M059J (cell line): ENCODE data around the gene ZNF148. TPM values are rescaled to one million over a fixed set of nuclear protein-coding genes. Genes with fewer than 3 reads are reported as not detected.

Experiments
- DNase-seq: peaks from one replicate; pipeline ENCODE4 v3.0.0-alpha.2; 2012; ENCODE audit warnings: low read depth
- total RNA-seq: library from RNA; depleted of rRNA; stranded (reverse); fragments of >200 nt; shearing (Covaris generic); gene quantifications from 2 replicates; pipeline ENCODE4 v1.2.3, GENCODE V29; 2014

ZNF148 gene
- total RNA-seq, 1 experiment from 2014 or later: 36.8 TPM

DNA sequence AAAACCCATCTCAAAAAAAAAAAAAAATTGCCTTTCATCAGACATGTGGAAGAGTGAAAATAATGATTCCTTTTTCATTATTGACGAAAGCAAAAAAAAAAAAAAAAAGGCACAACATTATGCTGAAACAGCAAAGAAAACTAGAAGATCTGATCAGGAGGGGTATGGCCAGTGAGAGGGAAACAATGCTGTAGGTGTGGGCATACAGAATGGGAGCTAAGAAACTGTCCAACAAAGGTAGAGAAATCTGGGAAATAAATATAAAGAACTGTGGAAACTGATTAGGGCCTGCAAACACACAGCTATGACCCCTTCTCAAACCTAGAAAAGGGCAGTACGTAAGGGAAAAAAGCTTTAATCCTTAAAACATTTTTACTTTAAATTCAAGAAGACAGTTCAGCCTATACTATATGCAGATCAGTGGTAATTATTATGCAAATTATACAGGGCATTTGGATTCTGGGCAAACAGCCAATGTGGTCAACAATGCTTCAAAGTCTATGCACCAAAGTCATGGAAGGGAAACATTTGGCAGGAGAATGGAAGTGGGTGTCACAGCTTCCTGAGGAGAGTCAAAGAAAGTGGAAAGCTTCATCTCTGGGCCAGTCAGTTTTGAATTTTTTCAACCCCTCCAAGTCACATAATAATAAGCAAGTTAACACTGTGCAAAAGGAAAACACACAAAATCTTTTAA, 94.3 kb downstream of the ZNF148 start:
- DNase-seq: peak; percentile 96

GRCh38 chr3:125278155-125278554, 97.0 kb downstream of the ZNF148 start:
- DNase-seq: no peak

DNA sequence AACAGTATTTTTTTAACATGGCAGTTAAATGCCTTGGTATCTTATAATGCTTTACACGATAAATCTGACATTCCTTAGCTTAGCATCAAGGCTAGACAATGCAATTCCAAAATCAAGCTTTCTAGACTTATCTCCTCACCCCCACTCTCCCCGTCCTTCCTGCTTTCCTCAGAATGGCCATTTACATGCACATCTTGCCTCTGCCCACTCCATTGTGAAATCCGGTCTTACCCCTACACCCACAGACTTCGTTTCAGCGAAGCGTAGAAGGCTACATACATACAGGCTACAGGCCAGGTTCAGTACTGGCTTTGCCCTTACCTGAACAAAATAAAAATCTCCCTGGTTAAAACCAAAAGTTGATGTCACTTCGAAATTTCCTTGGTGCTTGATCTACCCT, 104.0 kb downstream of the ZNF148 start:
- no peak for DNase-seq

DNA sequence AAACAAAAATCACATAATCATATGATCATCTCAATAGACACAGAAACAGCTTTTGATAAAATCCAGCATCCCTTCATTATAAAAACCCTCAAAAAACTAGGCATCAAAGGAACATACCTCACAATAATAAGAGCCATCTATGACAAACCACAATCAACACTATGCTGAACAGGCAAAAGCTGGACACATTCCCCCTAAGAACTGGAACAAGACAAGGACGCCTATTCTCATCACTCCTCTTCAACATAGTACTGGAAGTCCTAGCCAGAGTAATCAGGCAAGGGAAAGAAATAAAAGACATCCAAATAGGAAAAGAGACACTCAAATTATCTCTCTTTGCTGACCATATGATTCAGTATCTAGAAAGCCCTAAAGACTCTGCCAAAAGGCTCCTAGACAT, 107.7 kb downstream of the ZNF148 start:
- DNase-seq: no peak

- DNase-seq: no peak
These were observed 108.2 kb downstream of the ZNF148 start for GRCh38 chr3:125266971-125267370.

DNA sequence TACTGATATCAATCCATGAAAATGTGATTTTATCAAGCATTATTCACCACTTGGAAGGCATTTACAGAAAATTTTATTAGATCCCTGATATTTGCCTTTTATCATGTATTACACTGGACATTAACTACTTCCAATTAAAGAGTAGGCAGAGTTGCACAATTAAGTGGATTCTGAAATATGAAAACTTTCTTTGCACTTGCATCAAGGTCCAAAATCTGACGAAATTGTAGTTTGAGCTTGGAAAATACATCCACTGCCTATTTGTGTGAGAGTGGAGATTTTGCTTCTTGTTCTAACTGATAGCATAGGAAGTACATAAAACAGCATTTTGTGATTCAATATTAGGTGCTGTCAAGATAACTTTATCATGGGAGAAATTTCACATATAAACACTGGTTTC, 113.0 kb downstream of the ZNF148 start:
- DNase-seq: no peak

GRCh38 chr3:125261031-125261430, 114.1 kb downstream of the ZNF148 start:
- DNase-seq: no peak

GRCh38 chr3:125260158-125260557, 115.0 kb downstream of the ZNF148 start:
- DNase-seq: no peak

DNA sequence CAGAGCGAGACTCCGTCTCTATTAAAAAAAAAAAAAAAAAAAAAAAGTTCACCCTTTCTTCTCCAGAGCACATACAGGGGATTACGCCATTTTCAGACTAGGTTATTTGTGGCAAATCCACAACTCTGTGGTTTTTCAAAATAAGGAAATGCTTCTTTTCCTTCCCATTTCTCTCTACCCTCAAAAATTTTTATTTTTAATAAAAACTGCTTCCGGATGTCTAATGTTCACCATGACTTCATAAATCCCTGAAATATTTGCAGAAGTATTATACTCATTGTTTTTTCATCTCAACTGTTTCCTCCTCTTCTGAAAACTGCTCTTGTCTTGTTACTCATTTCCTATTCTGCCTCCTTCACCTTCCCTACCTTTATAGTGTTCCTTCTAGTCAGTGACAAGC, 117.6 kb downstream of the ZNF148 start:
- DNase-seq: no peak

GRCh38 chr3:125256675-125257074, 118.5 kb downstream of the ZNF148 start:
- no peak for DNase-seq

DNA sequence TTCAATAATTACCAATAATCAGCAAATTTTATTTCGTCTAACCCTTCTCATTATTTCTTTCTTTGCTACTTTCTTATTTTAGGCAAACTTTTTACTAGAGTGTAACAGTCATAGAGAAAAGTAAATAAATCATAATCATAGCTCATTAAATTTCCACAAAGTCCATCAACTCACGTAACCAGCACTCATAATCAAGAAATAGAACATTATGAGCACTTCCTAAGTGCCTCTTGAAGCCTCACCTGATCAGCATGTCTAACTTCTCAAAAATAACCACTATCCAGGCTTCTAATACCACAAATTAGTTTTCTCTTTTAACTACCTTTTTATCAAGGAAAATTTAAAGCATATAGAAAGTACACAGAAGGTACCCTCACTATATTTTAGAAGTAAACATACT, 124.2 kb downstream of the ZNF148 start:
- no peak for DNase-seq

DNA sequence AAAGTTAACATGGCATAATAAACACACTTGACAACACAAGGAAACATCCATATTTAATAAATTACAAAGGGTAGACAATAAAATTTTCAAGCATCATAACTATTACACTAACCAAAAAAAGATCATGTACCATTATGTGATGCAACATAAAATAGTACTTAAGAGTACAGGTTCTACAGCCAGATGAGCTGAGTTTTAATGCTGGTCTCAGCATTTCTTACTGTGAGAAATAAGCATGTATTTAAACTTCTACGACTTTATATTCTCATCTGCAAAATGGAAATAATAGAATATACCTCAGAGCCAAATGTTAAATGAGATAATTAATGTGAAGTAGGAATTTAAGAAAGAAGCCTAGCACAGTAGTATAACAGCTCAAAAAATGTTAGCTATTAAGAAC, 128.9 kb downstream of the ZNF148 start:
- no peak for DNase-seq

GRCh38 chr3:125245521-125245920, 129.6 kb downstream of the ZNF148 start:
- peak; percentile 46 for DNase-seq

- DNase-seq: peak; percentile 46
These were observed 134.6 kb downstream of the ZNF148 start for GRCh38 chr3:125240496-125240895.

DNA sequence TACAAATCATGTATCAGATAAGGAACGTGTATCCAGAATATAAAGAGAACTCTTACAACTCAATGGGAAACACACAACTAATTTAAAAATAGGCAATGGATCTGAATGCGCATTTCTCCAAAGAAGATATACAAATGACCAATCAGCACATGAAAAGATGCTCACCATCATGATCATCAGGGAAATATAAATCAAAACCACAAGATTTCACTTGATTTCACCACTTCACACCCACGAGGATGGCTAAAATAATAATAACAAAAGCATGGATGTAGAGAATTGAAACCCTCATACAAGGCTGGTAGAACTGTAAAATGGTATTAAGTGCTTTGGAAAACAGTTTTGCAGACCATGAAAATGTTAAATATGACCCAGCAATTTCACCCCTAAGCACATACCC, 135.9 kb downstream of the ZNF148 start:
- DNase-seq: no peak

- no peak for DNase-seq
These were observed 136.4 kb downstream of the ZNF148 start for GRCh38 chr3:125238759-125239158.

DNA sequence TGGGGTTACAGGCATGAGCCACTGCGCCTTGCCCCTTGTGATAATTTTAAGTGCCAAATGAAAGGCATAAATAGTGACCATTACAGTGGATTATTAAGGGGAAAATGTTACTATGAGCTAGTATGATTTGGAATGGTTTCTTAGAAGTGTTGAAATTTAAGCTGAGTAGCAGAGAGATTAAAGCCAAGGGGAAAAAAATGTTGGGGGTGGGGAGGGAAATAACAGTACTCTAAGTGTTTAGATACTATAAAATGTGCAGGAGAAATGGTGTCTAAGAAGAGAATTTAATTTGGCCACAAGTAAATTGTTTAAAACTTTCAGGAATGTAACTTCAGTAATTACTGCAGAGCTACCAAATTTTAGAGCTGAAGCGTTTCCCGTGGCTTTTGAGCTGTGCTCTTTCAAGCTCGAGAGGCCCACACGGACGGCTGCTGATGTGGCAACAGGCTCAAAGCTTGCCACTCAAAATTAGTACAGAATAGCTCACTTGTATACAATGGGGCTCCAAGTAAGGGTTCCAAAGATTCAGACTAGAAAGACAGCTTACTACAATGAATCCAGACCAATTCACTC, 138.7 kb downstream of the ZNF148 start:
- DNase-seq: no peak

GRCh38 chr3:125234831-125235230, 140.3 kb downstream of the ZNF148 start:
- DNase-seq: peak; percentile 23

DNA sequence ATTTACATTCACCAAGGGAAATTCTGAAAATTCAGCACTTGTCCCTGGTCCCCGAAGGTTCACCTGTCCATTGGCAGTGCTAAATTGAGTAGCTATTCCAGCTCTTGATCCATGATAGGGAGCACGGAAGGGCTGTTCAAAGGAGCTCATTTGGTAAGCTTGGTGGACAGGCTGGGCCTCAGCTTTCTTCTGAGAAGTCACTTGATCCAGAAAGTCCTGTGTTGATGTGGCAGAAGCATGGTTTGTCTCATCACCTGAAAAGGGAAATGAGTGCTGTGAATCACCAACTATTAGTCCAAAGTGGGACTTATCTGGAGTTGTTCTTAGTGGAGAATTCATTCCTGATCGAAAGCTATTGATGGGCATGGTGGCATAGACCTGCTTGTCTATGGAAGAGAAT, 142.7 kb downstream of the ZNF148 start:
- DNase-seq: peak; percentile 19

DNA sequence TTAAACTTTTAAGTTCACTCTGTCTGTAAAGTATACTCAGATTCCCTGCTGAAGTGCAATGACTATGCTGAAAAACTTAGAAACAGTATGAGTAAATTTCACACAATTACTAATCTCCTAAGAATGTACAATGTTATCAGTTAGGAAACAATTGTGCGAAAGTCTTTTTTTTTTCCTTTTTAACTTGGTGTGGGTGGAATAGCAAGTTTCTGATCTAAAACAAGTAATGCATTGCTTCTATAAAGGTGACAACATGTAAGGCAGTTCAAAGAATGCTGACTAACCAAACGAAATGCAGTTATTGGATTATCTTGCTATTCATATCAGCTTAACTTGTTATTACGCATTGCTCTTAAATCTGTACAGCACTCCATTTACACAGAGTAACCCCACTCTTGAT, 143.2 kb downstream of the ZNF148 start:
- DNase-seq: peak; percentile 77

DNA sequence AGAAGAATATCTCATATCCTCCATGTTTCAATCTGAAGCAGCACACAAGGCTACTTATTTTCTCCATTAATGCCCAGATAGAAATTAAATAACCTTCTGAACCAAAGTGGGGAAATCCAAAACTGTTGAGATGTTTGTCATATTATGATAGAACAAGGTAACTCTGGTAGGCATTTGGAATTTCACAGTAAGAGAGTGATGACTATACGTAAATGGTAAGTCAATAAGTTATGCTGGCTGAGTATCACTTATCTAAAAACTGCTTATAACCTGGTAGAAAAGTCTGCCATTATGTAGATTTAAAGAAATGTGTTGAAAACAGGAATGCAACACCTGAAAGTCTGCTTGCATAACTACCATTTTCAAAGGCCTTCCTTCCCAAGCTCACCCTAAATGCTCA, 145.4 kb downstream of the ZNF148 start:
- DNase-seq: no peak

- DNase-seq: no peak
These were observed 146.0 kb downstream of the ZNF148 start for GRCh38 chr3:125229168-125229567.

DNA sequence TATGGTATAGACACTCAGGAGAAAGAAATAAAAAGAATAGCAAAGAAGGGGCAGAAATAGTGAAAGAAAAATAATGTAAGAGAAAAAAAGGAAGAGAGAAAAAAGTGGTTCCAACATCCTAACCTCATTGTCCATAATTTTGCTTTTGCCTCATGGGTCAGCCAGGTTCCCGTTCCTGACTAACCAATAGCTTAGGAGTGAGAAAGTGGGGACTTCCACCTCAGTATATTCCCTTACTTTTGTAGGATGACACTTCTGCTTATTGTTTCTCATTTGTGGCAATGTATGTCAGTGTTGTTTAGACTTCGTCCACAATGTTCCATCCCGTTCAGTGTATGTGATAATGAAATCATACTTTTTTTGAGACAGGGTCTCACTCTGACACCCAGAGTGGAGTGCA, 153.3 kb downstream of the ZNF148 start:
- DNase-seq: no peak
